Fibroblast of pulmonary artery (primary cell): ENCODE results near the gene LUZP1.
A peak's percentile ranks its signal among the peaks of the same experiment; 100 is the strongest.

Source experiments
- DNase-seq: peaks from one replicate; pipeline ENCODE4 v3.0.0-alpha.2; 2010; ENCODE audit warnings: low read depth
- H3K4me3 ChIP-seq: replicated peaks from 2 replicates; pipeline ENCODE4 v1.5.1; 2011; ENCODE audit warnings: low read depth, mild to moderate bottlenecking, control low read depth, low read length, moderate library complexity
- CTCF ChIP-seq: IDR thresholded peaks from 2 replicates; pipeline ENCODE4 v1.5.1; 2011; ENCODE audit warnings: mild to moderate bottlenecking, control low read depth, low read length, inconsistent platforms; ENCODE audit errors: missing control alignments

The LUZP1 gene

GRCh38 chr1:23085696-23086095 lies 83.0 kb downstream of the LUZP1 start:
- TF ChIP-seq CTCF = no peak
- H3K4me3 ChIP-seq = no peak overlapping the region

GRCh38 chr1:23084880-23085279 lies 83.8 kb downstream of the LUZP1 start:
- no peak overlapping the region for H3K4me3 ChIP-seq
- no peak for DNase-seq
- no peak for TF ChIP-seq CTCF

More at GRCh38 chr1:23085696-23086095, 83.0 kb downstream of the LUZP1 start:
- DNase-seq = no peak

- no peak for TF ChIP-seq CTCF
- H3K4me3 ChIP-seq = no peak overlapping the region
- peak; percentile 77 for DNase-seq
Measured at GRCh38 chr1:23083714-23084480, 84.8 kb downstream of the LUZP1 start.

GRCh38 chr1:23081376-23081775 lies 87.3 kb downstream of the LUZP1 start:
- peak; percentile 23 for TF ChIP-seq CTCF
- DNase-seq = no peak
- H3K4me3 ChIP-seq = no peak overlapping the region

- TF ChIP-seq CTCF = no peak
- no peak overlapping the region for H3K4me3 ChIP-seq
- DNase-seq = no peak
Measured at GRCh38 chr1:23080885-23081284, 87.8 kb downstream of the LUZP1 start.

GRCh38 chr1:23079025-23079424 lies 89.6 kb downstream of the LUZP1 start:
- TF ChIP-seq CTCF = no peak
- no peak for DNase-seq
- no peak overlapping the region for H3K4me3 ChIP-seq

GRCh38 chr1:23074012-23074411 lies 94.6 kb downstream of the LUZP1 start:
- no peak for TF ChIP-seq CTCF
- no peak for DNase-seq
- no peak overlapping the region for H3K4me3 ChIP-seq
